ENCODE measurements around the gene GJA5.

DNA sequence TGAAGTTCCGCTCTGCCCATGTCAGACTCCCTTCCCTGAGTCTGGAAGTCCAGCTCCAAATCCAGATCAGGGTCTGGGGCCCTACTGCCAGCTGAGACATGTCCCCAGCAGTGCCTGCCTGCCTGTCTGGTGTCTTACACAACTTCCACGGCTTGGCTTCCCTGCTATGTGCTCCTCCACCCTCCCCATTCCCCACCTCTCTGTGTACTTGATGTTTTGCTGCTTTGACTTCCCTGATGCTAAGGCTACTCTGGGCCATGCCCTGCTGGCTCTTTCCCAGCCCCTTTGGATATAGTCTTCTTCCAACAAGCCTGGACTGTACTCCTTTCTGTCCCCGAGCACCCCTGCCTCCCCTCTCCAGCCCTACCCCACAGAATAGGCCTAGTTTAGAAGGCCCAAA, 7.3 kb downstream of the GJA5 start:
- TF ChIP-seq, protein P1, sequence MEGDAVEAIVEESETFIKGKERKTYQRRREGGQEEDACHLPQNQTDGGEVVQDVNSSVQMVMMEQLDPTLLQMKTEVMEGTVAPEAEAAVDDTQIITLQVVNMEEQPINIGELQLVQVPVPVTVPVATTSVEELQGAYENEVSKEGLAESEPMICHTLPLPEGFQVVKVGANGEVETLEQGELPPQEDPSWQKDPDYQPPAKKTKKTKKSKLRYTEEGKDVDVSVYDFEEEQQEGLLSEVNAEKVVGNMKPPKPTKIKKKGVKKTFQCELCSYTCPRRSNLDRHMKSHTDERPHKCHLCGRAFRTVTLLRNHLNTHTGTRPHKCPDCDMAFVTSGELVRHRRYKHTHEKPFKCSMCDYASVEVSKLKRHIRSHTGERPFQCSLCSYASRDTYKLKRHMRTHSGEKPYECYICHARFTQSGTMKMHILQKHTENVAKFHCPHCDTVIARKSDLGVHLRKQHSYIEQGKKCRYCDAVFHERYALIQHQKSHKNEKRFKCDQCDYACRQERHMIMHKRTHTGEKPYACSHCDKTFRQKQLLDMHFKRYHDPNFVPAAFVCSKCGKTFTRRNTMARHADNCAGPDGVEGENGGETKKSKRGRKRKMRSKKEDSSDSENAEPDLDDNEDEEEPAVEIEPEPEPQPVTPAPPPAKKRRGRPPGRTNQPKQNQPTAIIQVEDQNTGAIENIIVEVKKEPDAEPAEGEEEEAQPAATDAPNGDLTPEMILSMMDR (IDR thresholded peaks at IDR 0.05) = no peak
- TF ChIP-seq POLR2AphosphoS5 (IDR thresholded peaks at IDR 0.05; ENCODE audit: low read depth, low read length) (no peak), TCF7L2 (IDR thresholded peaks at IDR 0.05; ENCODE audit: low read depth, low read length) (no peak)

Data from Panc1 (cell line).